ELR (cell line): Measurements from ENCODE around the gene AJAP1.

ENCODE experiments used
- DNase-seq: peaks from one replicate; pipeline ENCODE4 v3.0.0-alpha.2; 2015; ENCODE audit warnings: low read depth

Gene AJAP1

DNA sequence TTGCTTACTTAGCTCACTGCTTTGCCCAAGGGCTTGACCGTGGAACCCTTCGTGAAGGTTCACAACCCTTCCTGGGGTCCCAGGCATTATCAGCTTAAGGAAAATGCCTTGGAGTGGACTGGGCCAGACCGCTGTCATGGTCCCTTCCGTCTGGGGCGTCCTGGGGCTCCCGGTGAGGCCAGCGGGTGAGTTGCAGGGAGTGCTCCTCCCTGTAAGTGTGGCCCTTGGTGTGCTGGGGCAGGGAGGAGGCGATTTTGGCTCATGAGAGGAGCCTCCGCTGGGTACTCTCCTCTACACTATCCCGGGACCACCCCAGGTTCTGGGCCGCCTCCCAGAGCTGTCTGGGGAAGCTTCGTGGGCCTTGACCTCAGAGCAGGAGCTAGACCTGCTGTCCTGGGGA is 48.1 kb downstream of the AJAP1 start:
- no peak for DNase-seq

DNA sequence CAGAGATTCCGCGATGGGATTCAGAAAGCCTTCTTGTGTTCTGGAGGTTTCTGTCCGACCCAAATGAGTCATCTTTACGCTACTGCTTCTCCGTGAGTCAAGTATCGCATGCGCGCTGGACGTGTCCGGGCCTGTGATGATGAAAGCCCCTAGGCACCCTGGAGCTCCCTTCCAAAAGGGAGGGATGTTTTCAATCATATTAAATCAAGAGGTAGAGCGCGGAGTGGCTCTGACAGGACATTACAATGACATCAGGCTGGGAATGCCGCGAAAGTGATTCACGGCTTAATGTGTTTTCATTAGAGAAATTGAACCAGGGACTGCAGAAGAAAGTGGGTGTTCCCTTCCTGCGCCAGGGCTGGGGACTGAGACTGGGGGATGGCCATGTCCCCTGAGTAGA is 48.5 kb downstream of the AJAP1 start:
- peak; percentile 25 for DNase-seq

DNA sequence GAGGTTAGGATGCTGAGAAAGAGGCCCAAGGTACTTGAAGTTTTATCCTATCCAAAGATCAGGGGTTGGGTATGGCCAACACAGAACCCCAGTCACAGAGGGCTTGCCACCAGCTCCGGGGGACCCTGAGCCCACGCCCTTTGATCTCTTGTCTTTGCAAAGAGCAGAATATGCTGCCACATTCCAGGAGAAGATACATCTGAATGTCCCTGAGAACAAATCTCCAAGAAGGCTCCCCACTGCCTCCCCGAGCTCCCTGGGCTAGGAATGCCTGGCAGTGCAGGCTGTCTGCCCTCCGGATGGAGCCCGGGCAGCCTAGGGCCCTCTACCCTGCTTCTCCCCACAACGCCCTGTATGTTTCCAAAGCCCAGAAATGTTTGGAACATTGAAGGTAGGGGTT is 49.2 kb downstream of the AJAP1 start:
- DNase-seq: no peak

DNA sequence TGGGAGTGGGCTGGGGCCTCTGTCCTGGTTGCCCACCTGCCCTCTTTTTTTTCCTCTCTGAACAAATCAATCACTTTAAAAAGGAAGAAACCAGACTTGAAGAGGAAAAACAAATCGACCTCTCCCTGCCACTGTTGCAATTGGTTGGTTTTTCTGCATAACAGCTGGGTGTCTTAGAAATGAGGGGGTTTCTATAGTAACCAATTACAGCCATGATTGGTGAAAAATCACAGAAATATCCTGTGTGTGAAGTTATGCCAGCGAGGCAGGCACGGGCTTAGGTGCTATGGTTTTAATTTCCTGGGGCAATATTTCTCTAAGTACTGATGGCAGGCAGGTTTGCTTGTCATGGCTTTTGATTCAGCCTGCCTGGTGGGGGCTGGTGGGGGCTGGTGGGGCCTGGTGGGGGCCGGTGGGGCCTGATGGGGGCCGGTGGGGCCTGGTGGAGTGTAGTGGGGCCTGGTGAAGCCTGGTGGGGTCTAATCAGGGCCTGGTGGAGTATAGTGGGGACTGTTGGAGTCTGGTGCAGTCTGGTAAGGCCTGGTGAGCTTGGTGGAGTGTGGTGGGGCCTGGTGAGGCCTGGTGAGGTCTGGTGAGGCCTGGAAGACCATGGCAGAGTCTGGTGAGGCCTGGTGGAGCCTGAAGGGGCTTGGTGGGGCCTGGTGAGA is 54.6 kb downstream of the AJAP1 start:
- DNase-seq: no peak

DNA sequence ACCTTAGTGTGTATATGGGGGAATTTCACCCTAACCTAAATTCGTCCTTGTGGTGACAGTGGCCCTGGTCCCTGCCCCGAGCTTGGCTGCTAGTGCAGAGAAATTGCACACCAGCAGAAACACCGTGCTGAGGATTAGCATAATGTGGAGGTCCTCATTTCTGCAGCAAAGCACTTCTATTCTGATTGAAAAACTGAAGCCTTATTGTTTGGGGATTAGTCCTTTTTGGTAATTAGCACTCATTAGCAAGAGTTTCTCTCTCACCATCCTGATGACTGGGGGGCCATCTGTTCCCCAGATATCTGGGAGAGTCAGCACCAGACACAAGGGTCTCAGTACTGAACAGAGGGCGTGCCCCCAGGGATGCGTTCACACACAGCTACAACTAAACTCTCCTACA is 55.2 kb downstream of the AJAP1 start:
- no peak for DNase-seq

DNA sequence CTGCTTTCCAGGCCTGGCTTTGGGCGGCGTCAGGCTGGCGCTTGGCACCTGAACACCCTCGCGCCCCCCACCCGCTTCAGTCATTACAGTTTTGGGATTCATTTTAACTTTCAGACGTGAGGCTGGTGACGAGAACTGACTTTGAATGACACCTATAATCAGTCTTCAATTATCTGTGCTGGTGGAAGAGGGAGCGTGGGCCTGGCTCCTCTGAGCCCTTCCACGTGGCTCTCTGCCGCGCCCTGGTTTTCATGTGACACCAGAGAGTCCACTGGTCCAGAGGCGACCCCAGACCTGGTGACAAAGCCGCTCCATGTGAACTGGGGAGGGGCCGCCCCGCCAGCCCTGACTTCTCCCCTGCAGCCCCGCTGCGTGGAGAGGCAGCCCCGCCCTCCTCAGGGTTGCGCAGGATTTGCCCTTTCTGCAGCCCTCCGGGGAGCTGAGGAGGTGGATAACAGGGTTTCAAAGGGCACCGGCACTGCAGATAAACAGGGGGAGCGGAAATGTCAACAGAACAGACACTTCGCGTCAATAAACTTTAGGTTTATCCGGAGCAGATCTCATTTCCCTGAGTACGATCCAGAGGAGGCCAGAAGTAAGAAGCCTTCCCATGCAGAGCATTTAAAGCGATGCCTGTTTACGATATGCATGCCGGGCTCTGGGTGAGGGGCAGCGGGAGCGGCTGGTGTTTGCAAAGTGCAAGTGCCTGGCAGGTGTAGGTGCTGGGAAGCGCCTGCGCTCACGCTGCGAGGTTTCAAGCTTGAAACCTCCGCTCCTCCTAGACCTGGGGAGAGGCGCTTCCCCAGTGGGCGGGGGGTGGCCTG is 56.4 kb downstream of the AJAP1 start:
- no peak for DNase-seq

DNA sequence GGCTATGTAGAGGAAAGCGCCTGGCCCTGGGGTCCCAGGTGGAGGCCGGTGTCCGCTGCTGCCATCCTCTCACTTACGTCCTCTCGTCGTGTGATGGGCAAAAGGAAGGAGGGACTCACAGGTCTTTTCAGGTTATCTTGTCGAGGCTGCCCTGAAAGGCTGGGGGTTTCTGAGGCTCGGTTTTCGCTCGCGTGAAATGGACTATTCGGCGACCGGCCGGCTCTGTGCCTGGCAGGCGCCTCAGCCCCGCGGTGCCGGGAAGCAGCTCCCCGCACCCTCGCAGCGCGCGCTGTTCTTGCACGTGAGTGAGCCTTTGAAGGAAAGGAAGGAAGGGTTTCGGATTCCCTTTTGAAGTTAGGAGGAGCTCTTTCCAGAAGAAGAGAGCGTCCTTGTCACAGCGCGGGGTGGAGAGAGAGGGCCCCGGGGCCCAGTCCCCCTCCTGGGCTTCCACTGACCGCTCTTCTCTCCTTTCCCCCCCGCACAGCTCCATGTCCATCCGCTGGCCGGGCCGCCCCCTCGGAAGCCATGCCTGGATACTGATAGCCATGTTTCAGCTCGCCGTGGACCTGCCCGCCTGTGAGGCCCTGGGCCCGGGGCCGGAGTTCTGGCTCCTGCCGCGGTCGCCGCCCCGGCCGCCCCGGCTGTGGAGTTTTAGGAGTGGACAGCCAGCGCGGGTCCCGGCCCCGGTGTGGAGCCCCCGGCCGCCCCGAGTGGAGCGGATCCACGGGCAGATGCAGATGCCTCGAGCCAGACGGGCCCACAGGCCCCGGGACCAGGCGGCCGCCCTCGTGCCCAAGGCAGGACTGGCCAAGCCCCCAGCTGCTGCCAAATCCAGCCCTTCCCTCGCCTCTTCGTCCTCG is 57.2 kb downstream of the AJAP1 start:
- DNase-seq: no peak

DNA sequence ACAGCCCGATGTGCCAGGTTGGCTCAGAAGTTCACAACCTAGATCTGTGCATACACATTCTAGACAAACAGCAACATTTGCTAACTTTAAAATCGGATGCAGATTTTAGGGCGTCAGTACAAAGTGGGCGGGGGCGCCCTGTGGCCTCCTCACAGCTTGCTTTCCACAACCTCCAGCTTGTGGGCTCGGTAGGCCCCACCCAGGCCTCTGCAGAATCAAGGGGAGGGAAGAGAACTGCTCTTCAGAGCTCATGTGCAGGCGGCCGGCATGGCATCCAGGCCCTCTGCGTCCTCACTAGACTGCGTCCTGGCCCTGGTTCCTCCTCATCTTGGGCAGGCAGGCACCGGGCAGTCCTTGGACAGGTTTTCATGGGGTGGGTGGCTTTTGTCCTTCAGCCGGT is 59.3 kb downstream of the AJAP1 start:
- no peak for DNase-seq

DNA sequence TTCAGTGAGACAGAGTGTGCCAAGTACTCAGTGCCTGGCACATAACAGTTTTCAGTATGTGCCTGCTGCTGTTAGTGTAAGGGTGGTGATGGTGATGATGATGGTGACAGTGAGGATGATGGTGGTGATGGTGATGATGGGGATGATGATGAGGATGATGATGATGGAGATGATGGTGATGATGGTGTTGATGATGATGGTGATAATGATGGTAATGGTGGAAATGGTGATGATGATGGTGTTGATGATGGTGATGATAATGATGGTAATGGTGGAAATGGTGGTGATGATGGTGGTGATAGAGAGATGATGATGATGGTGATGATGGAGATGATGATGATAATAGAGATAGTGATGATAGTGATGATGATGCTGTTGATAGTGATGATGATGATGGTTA is 62.0 kb downstream of the AJAP1 start:
- DNase-seq: no peak

DNA sequence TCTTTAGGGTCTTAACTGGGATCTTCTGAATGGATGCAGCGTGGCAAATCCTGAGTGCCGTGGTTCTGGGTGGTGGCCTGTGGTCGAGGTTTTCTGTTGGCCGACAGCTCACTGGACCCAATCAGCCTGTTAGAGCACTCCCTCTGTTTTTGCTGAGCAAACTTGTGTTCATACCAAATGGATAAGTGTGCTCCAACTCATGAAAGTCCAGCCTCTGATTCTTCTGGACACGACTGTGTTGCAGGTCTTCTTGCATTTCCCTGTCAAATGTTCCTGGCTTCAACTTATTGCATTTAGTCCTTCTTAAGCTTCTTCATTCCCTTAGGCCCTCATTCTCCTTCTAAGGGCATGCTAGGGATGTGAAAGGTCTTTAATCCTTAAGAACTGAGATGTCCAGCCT is 63.7 kb downstream of the AJAP1 start:
- no peak for DNase-seq

DNA sequence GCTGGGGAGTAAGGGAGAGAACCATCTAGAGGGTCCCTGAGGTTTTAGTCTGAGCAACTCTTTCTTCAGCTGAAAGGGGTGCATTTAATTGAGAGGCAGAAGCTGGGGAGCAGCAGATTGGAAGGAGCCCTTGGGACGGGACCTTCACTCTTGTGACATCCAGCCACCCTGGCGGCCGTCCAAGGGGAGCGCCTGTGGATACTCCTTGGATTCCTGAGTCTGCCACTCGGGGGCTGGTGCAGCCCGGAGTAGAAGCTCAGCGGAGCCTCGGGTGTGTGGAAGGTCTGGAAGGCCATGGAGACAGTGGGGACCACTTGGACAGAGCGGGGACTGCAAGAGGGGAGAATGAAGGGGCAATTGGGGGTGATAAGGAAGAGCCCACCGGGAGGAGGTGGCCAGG is 68.7 kb downstream of the AJAP1 start:
- DNase-seq: no peak

DNA sequence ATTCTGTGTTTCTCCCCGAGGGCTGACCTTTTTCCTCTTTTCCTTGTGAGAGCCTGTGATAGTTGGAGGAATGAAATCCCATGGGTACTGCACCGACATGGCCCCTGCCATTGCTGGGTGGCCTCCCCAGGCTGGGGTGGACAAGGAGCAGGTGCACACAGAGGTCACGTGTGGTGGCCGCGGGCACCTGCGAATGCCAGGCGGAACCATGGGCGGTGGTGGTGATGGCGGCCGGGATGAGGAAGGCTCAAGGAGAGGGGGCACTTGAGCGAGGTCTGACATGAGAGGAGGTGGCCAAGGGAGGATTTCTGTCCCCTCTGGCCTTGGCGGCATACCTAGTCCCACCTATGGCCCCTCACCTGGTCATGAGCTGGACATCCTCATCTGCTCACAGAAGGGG is 69.6 kb downstream of the AJAP1 start:
- DNase-seq: no peak

DNA sequence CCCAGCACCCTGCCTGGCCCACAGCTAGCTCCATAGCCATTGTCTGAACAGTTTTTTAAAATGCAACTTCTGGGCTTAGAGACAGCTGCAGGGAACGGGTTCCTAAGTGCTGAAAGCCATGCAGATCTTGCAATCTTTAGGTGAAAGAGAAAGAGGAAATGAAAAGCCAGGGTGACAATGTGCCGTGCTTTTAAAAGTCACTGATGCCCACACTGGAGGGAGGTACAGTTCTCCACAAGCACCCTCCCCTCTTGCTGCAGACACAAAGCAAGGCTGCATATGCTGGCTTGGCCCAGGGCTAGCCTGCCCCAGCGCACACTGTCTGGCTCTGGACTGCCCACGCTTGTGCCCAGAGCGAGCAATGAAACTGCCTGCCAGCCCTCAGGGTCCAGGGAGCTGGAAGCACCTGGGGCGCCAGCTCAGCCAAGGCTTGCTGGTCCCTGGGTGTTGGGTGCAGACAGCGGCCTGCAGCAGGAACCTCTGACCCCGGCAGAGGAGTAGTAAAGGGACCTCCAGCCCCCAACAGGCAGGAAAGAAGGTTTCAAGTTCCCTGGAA is 70.4 kb downstream of the AJAP1 start:
- no peak for DNase-seq

DNA sequence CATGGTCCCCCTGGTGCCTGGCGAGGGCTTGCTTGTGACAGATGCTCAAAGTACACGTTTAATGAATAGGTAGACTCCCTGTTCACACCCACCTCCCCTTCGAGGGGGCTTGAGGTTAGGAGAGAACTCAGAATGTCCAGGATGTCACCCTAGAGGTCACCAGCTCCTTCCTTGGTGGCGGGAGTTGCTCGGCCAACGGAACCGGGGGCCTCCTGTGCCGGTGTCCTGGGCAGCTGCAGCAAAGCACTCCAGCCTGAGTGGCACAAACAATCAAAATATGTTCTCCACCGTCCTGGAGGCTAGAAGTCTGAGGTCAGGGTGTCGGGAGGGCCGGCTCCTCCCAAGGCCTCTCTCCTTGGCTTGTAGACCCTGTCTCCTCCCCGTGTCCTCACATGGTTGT is 71.0 kb downstream of the AJAP1 start:
- DNase-seq: no peak

DNA sequence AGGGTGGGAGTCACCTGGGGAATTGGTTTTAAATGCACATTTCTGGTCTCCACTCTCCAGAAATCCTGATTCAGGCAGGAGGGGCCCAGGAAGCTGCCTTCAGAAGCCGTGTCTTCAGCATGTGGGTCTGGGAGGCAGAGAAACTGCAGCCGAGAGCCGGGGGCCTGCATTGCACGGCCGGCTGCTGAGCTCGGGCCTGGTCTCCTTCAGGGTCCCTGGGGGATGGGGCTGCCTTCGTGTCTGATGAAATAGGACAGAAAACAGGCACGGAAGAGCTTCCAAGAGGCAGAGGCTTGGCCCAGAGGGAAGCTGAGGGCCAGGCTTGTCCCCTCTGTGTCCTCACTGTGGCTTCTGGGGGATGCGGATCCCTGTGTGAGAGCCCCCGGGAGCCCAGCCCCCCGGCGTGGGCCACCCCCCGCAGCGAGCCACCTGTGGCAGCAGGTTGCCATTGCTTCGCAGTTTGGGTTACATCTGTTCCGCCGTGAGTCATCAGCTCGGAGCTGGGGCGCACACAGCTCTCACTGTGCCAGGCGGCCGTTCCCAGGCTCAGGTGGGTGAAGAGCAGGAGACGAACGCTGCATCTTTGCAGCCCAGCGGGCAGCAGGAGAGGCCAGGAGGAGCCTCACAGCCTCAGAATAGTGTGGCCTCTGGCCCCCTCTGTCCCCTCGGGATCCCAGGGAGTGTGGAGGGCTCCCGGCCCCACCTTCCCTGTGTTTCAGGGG is 72.4 kb downstream of the AJAP1 start:
- no peak for DNase-seq

DNA sequence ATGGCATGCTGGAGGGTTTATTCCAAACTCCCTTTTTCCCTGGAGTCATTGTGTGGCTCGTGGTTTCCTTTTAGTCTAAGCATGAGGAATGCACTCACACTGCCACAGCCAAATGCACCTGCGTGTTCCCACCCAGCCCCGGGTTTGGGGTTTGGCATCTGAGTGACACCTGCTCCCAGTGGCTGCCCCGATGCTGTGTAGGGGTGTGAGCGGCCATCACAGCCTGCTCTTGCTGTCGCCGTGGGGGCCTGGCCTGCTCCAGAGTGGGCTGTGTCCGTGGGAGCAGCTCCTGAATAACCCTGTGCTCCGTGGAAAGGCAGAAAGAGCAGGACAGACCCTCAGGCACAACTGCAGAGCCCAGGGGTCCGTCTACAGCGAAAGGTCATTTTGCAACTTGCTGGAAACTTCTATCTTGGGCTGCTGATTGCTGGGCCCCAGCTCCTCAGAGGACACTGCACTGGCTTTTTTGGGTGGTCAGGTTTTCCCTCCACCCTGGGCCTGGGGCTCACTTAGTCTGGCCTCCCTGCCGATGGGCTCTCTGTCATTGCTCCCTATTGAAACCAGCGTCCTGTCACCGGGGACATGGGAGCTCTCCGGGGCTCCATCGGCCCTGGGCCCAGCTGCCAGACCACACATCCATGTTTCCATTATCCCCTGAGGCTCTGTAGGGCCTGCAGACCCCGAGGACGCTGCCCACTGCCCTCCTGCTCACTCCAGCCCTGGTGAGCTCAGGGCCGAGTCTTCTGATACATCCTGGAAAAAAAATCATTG is 74.1 kb downstream of the AJAP1 start:
- no peak for DNase-seq

DNA sequence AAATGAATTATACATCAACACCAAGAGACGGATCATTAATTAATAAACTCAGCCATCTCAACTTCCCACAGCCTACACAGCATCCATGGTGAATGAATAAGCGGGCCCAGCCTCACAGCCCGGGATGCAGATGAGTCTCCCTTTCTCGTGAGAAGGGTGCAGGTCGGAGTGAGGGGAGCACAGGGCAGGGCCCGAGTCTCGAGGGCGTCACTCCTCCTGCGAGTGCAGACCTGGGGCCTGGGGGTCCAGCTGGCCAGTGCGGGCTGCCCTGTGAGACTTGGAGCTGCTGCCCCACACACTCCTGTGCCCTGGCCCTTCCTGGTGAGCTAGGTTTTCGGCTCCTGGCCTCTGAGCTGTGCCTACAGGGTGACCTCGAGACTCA is 74.7 kb downstream of the AJAP1 start:
- DNase-seq: no peak

DNA sequence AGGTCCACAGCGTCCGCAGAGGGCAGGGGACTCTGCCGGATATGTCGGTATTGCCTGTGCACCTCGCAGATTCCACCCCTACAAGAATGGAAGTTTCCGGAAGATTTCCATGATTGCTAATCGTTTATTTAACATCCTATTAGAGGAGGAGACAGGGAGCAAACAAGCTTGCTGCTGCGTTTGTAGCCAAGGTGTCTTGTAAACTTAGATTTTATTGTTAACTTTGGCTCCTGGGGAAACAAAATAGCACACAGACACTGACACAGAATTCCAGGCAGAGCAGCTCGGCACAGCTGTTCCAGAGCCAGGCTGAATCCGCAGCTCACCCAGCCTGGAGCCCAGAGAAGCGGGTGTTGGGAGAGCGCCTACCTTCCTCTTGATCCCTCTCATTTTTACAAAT is 75.7 kb downstream of the AJAP1 start:
- no peak for DNase-seq

DNA sequence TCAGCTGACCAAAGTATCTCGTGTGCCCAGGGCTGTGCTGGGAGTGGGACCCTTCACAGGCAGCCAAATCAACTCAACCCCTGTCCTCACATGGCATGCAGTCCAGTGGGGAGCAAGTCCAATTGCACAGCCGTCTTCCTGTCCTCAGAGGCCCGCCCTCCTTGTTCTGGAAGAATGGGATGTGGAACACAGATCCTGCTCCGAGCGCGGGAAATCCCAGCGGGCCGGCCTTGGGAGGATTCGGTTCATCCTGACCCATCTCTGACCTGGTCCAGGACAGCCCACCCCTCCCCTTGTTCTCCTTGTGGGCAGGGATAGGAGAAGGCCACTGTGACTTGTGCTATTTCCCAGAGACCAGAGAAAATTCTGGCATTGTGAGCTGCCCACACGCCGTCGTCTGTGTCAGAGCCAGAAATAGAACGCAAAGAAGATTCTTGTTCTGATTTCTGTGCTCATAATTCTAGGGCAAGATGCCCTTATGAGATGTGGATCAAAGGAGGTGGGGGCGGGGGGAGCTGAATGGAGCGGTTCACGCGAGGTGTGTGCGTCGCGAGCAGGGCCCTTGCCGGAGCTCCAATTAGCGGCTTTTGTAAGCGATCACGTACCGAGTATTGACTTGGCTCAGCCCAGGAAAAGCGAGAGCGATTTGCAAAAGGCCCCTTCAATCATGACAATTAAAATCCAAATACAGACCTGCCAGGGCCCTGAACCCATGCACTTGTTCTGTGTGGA is 79.2 kb downstream of the AJAP1 start:
- DNase-seq: no peak

DNA sequence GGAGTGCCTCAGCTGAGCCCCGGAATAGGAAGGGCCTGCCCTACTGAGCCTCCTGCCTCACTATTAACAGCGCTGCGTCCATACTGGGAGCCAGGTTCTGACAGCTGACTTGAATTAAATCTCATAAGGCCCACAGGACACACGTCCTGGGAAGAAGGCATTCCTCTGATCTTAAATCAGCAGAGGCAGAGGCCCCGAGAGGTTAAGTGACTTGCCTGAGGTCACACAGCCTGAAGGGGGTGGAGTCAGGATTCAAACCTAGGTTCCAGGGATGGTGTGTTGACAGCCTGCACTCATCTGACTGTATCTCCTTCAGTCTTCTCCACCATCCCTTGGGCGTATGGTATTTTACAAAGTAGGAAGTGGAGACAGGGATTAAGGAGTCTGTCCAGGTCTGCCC is 79.8 kb downstream of the AJAP1 start:
- no peak for DNase-seq

DNA sequence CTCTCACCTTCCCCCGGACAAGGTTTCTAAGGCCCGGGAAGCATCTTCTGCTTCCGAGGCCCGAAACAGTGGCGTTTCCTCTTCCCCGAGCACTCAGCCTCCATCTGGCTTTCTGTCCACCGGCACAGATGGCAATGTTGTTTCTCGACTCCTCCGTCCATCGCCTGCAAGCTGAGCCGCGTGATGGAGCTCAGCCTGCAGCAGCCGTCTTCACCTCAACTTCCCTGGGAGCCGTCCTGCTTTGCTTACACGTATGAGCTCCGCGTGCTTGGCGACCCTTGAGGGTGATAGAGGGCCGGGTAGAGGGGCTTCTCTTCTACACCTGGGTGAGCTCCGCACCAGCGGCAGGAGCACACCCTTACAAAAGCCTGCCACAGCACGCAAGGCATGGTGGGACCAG is 80.4 kb downstream of the AJAP1 start:
- no peak for DNase-seq
